Measurements from ENCODE around the gene CT47A7.
"Not testable (repeated sequence)": the region's sequence is repeated elsewhere in the genome, so short reads cannot be mapped to it uniquely, and the experiment has no call there.

Gene CT47A7

DNA sequence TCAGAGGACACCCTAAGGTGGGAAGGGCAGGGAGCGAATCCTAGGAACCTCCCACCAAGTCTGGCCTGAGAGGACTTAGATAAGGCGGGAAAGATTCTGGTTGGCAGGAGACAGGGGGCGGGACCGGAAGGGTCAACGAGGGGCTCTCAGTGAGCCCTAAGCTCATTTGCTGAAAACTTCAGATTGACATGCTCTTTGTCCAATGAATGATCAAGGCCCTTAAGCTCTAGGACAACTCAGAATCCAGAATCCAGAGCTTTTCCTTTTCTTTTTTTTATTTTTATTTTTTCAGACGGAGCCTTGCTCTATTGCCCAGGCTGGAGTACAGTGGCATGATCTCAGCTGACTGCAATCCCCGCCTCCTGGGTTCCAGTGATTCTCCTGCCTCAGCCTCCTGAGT lies at the start of gene CT47A7:
Gene CT47A7, minus strand, starts transcription at position 101 of the 400 bp plus-strand sequence. CDS start 255 bp downstream, outside the sequence.
- not testable (repeated sequence) for DNase-seq (ENCODE audit: low read depth)

GRCh38 chrX:121000589-121000988 lies 44.2 kb upstream of the CT47A7 start:
- DNase-seq (ENCODE audit: low read depth), result peak; percentile 3

- no peak for DNase-seq (ENCODE audit: low read depth)
Measured at GRCh38 chrX:120999413-120999812, 43.0 kb upstream of the CT47A7 start.

GRCh38 chrX:120985660-120986059 lies 29.3 kb upstream of the CT47A7 start, which contains the start of gene CT47A1:
Gene CT47A1 (minus strand): TSS chrX:120985760. CDS start chrX:120985529, 231 bp downstream.
- not testable (repeated sequence) for DNase-seq (ENCODE audit: low read depth)

All from fibroblast of gingiva (primary cell).